Ovary (tissue), 9 donors: ENCODE data around the gene ZNF528. TPM values are rescaled to one million over a fixed set of nuclear protein-coding genes. Genes with fewer than 3 reads are reported as not detected.

Experiments used
- DNase-seq, 5 donors: peaks; one replicate each; pipeline ENCODE4 v3.0.0-alpha.2; 2019 to 2020
- H3K27ac ChIP-seq, 2 donors: fragments of 200-600 bp; one replicate each; pipeline versions ENCODE4 v1.5.1 to v1.8.0; 2019 to 2022
- H3K27me3 ChIP-seq: fragments of 200-600 bp; one replicate; pipeline ENCODE4 v1.8.0; 2022
- H3K36me3 ChIP-seq: fragments of 200-600 bp; sonication (generic); one replicate; pipeline ENCODE4 v1.5.1; 2019
- H3K4me1 ChIP-seq: one replicate; pipeline ENCODE4 v1.8.1; 2013; ENCODE audit warnings: mild to moderate bottlenecking, moderate library complexity; ENCODE audit not compliant: insufficient read depth
- H3K4me3 ChIP-seq: fragments of 200-600 bp; sonication (generic); one replicate; pipeline ENCODE4 v1.5.1; 2017
- H3K9me3 ChIP-seq, 2 donors: fragments of 200-600 bp in 1 of 2; sonication (generic) in 1 of 2; one replicate each; pipeline versions ENCODE4 v1.5.1 to v1.8.1; 2013 to 2019; ENCODE audit warnings: mild to moderate bottlenecking in 1 of 2, moderate library complexity in 1 of 2
- EP300 ChIP-seq: sonication (generic); formaldehyde crosslinking; IDR thresholded peaks from one replicate; pipeline ENCODE4 v1.6.1; 2017; ENCODE audit warnings: antibody characterized with exemption
- POLR2A ChIP-seq: fragments of 450-650 bp; IDR thresholded peaks from one replicate; pipeline ENCODE4 v1.6.1; 2017; ENCODE audit warnings: antibody characterized with exemption, mild to moderate bottlenecking, moderate library complexity
- WGBS, 3 donors: extraction: QIAGEN DNeasy Blood & Tissue Kit in 1 of 3; methylation state at CpG; one replicate each; pipeline versions ENCODE4 v1.1.5 to v1.1.7; 2013 to 2017; 5-methylcytosine and 5-hydroxymethylcytosine counted together
- intact Hi-C, 4 donors: fragments of 100-400 bp; cut with DNase I; formaldehyde crosslinking; loops; one replicate each; pipeline versions ENCODE4 v1.11.0 to v1.15.1; 2022 to 2023
- polyA plus RNA-seq, 2 donors: library from polyadenylated mRNA; stranded (reverse); fragments of 200-250 nt in 1 of 2; fragments of 350-450 nt in 1 of 2; fragmentation: Illumina TruSeq in 1 of 2; extraction: RNeasy Lipid Tissue Mini Kit (QIAGEN cat#74804) in 1 of 2; gene quantifications; one replicate each; pipeline ENCODE4 v1.2.3, GENCODE V29; 2013 to 2014
- total RNA-seq, 7 donors: library from RNA; depleted of rRNA in 2 of 7; stranded (reverse); fragments of >200 nt in 2 of 7; fragmentation: NEBNext Ultra II Directional in 3 of 7; extraction: Animal tissue kit (Norgen Biotek cat#: 25700) in 3 of 7; gene quantifications; one replicate each; pipeline versions ENCODE4 v1.1.0 to v1.2.4, GENCODE V29; 2016 to 2023
- TF ChIP-seq, protein P1 (sequence below), 3 donors: fragments of 450-650 bp in 2 of 3; fragments of 200-600 bp in 1 of 3; IDR thresholded peaks; one replicate each; pipeline versions ENCODE4 v1.5.1 to v1.8.0; 2016 to 2022; ENCODE audit warnings: antibody characterized with exemption in 3 of 3, mild to moderate bottlenecking in 1 of 3
- donor health status: DM: no; HTN: no; CAD: no; lungs with moderate emphysema.
- donor health status: DM: no; HTN: no; CAD: no.
- donor health status: Bipolar disorder and iron deficiency.
- donor health status: DM: yes; HTN: yes; CAD: no.
- donor health status: DM: no; HTN: no; CAD: no.
- donor health status: DM: yes; HTN: yes; CAD: no.

ZNF528 gene
- total and polyA plus RNA-seq, 9 donors, result 12.5 to 36.6 (median 28.5) TPM

- TF ChIP-seq EP300 (no peak), POLR2A (no peak)
- TF ChIP-seq, protein P1, sequence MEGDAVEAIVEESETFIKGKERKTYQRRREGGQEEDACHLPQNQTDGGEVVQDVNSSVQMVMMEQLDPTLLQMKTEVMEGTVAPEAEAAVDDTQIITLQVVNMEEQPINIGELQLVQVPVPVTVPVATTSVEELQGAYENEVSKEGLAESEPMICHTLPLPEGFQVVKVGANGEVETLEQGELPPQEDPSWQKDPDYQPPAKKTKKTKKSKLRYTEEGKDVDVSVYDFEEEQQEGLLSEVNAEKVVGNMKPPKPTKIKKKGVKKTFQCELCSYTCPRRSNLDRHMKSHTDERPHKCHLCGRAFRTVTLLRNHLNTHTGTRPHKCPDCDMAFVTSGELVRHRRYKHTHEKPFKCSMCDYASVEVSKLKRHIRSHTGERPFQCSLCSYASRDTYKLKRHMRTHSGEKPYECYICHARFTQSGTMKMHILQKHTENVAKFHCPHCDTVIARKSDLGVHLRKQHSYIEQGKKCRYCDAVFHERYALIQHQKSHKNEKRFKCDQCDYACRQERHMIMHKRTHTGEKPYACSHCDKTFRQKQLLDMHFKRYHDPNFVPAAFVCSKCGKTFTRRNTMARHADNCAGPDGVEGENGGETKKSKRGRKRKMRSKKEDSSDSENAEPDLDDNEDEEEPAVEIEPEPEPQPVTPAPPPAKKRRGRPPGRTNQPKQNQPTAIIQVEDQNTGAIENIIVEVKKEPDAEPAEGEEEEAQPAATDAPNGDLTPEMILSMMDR (IDR thresholded peaks at IDR 0.05), result no peak
- intact Hi-C loops, result no loop called here
- Histone ChIP-seq H3K36me3 (no peaks in the 10 kb centered on the region), H3K9me3 (peaks cover 0 to 35% of the 10 kb centered on the region in 2 donors), H3K27ac (no peak overlapping the region), H3K4me1 (no peaks in the 10 kb centered on the region), H3K4me3 (no peak overlapping the region), H3K27me3 (no peaks in the 10 kb centered on the region)
- no peak for DNase-seq
- 48 to 76% (median 50%) methylated on average over 1 of the region's 1 CpG for WGBS, 3 donors
These were observed 6.5 kb upstream of the ZNF528 start for GRCh38 chr19:52391135-52391534.

- Histone ChIP-seq H3K4me1 (peaks cover 1% of the 10 kb centered on the region), H3K36me3 (no peaks in the 10 kb centered on the region), H3K27me3 (no peaks in the 10 kb centered on the region), H3K27ac (peak overlapping the region in 1 of 2 donors; percentile 32), H3K4me3 (peak overlapping the region; percentile 66), H3K9me3 (peaks cover 0 to 19% of the 10 kb centered on the region in 2 donors)
- 0 to 2% (median 1%) methylated on average over 14 of the region's 14 CpGs for WGBS, 3 donors
- TF ChIP-seq EP300, result no peak
- TF ChIP-seq, protein P1 (IDR thresholded peaks at IDR 0.05), result no peak
- no peak for TF ChIP-seq POLR2A
- DNase-seq, result peak in 3 of 5 donors; percentile 8 to 19 (median 16)
- intact Hi-C loops, result no loop called here
These were observed 412 bp downstream of the ZNF528 start for GRCh38 chr19:52398081-52398441.

DNA sequence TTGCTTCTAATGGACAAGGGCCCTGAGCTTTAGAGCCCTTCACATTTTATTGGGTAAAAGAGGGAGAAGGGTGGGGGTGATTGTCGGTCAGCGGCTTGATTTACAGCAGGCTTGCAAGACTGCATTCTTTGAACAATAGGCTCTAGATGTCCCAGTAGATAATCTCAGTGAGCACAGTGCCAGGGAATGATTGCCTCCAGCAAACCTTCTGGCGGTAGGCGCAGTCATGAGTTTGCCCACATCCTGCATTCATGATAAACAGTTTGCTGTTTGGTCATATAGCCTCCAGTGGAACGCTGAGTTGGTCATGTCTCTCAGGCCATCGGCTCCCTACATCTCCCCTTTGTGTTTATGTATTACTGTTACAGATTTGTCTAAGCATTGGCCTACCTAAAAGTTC, 12.6 kb downstream of the ZNF528 start:
- Histone ChIP-seq H3K36me3 (peaks cover 2% of the 10 kb centered on the region), H3K9me3 (peaks cover 2 to 79% of the 10 kb centered on the region in 2 donors), H3K27ac (no peak overlapping the region), H3K27me3 (no peaks in the 10 kb centered on the region), H3K4me3 (no peak overlapping the region), H3K4me1 (no peaks in the 10 kb centered on the region)
- intact Hi-C loops, result no loop called here
- no peak for DNase-seq
- TF ChIP-seq, protein P1 (IDR thresholded peaks at IDR 0.05), result no peak
- 98 to 99% (median 99%) methylated on average over 6 of the region's 6 CpGs for WGBS, 3 donors

GRCh38 chr19:52415711-52416110, 18.1 kb downstream of the ZNF528 start:
- Histone ChIP-seq H3K36me3 (peaks cover 2% of the 10 kb centered on the region), H3K9me3 (peaks cover 2 to 57% of the 10 kb centered on the region in 2 donors)

More at GRCh38 chr19:52415711-52416110, 18.1 kb downstream of the ZNF528 start:
- WGBS, 3 donors, result 95 to 98% (median 95%) methylated on average over 5 of the region's 5 CpGs
- intact Hi-C loops, result no loop called here
- TF ChIP-seq, protein P1 (IDR thresholded peaks at IDR 0.05), result no peak
- TF ChIP-seq POLR2A (no peak), EP300 (no peak)
- no peaks in the 10 kb centered on the region for H3K27me3 ChIP-seq
- H3K27ac ChIP-seq, result no peak overlapping the region
- H3K4me3 ChIP-seq, result no peak overlapping the region
- DNase-seq, result no peak
- no peaks in the 10 kb centered on the region for H3K4me1 ChIP-seq
